KG1 (cell line): ENCODE results near the gene SMIM1.

Experiments
- DNase-seq: peaks from one replicate; lab custom pipeline; 2025; lab: John Stamatoyannopoulos, UW

Gene SMIM1

GRCh38 chr1:3777078-3777547, 4.6 kb downstream of the SMIM1 start:
- no peak for DNase-seq

GRCh38 chr1:3777647-3778589, 5.4 kb downstream of the SMIM1 start:
- DNase-seq: no peak

GRCh38 chr1:3778590-3779264, 6.2 kb downstream of the SMIM1 start:
- DNase-seq: no peak

GRCh38 chr1:3779265-3779911, 6.8 kb downstream of the SMIM1 start:
- no peak for DNase-seq

- DNase-seq: no peak
Measured at GRCh38 chr1:3779912-3780416, 7.4 kb downstream of the SMIM1 start.

GRCh38 chr1:3780901-3781300, 8.4 kb downstream of the SMIM1 start:
- no peak for DNase-seq

- no peak for DNase-seq
Measured at GRCh38 chr1:3783651-3784474, 11.3 kb downstream of the SMIM1 start.

GRCh38 chr1:3785045-3785444, 12.5 kb downstream of the SMIM1 start:
- DNase-seq: no peak

- no peak for DNase-seq
Measured at GRCh38 chr1:3785456-3786157, 13.1 kb downstream of the SMIM1 start.

GRCh38 chr1:3786468-3787348, 14.2 kb downstream of the SMIM1 start:
- no peak for DNase-seq

GRCh38 chr1:3787349-3787715, 14.8 kb downstream of the SMIM1 start:
- no peak for DNase-seq

GRCh38 chr1:3787745-3788605, 15.4 kb downstream of the SMIM1 start:
- no peak for DNase-seq

- DNase-seq: no peak
Measured at GRCh38 chr1:3788756-3789420, 16.3 kb downstream of the SMIM1 start.

GRCh38 chr1:3789421-3790300, 17.1 kb downstream of the SMIM1 start:
- no peak for DNase-seq

- no peak for DNase-seq
Measured at GRCh38 chr1:3790500-3790923, 18.0 kb downstream of the SMIM1 start.

GRCh38 chr1:3790952-3791351, 18.4 kb downstream of the SMIM1 start:
- no peak for DNase-seq

GRCh38 chr1:3795453-3796214, 23.1 kb downstream of the SMIM1 start:
- no peak for DNase-seq
